NT2/D1 (cell line): Measurements from ENCODE around the gene HS1BP3.

Source experiments
- YY1 ChIP-seq: IDR thresholded peaks from 2 replicates; pipeline ENCODE4 v1.6.1; 2011; ENCODE audit not compliant: insufficient read length, insufficient read depth
- ZNF274 ChIP-seq: IDR thresholded peaks from 2 replicates; pipeline ENCODE4 v1.6.1; 2011; ENCODE audit warnings: mild to moderate bottlenecking, low read depth, low read length

DNA sequence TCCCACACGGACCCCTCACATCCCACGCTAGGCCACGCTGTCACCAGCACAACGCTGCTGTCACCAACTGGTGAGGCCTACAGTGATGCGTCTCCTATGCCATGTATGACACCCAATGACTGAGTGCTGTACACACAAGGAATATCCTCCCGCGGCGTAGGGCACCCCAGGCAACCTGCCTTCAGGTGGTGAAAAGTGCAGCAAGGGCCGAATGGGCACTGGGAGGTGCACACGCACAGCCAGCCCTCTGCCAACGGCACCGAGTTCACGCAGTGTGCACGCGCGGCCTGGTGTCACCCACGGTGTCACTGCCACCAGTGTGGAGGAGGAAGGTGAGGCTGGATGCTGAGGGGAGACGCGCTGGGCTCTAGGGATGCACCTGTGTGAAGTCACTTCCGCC, 4.5 kb downstream of the HS1BP3 start:
- TF ChIP-seq ZNF274 (no peak), YY1 (no peak)
